NCI-H2196 treated with DMSO at 0.1 percent for 48 hours (cell line): ENCODE results near the gene ACTN1.
A peak's percentile ranks its signal among the peaks of the same experiment; 100 is the strongest.

ENCODE experiments used
- DNase-seq: peaks from one replicate; lab custom pipeline; 2025; ENCODE audit not compliant: unreplicated experiment; lab: John Stamatoyannopoulos, UW

Gene ACTN1

DNA sequence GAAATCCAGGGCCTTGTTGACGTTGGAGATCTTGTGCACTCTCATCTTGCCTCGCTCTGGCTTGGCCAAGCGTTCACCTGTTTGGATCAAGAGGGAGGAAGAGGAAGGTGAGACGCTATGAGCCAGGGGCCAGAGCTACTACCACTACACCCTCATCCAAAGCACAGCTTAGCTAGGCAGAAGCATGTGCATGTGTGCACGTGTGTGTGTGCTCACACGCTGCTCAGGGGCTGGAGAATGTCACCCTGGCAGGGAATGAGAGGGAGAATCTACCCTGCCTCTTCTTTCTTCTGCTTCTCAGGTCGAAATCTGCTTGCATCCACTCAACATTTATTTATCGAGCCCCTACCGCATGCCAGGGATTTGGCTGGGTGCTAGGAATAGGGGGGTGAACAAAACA is 58.1 kb downstream of the ACTN1 start:
- DNase-seq = no peak

DNA sequence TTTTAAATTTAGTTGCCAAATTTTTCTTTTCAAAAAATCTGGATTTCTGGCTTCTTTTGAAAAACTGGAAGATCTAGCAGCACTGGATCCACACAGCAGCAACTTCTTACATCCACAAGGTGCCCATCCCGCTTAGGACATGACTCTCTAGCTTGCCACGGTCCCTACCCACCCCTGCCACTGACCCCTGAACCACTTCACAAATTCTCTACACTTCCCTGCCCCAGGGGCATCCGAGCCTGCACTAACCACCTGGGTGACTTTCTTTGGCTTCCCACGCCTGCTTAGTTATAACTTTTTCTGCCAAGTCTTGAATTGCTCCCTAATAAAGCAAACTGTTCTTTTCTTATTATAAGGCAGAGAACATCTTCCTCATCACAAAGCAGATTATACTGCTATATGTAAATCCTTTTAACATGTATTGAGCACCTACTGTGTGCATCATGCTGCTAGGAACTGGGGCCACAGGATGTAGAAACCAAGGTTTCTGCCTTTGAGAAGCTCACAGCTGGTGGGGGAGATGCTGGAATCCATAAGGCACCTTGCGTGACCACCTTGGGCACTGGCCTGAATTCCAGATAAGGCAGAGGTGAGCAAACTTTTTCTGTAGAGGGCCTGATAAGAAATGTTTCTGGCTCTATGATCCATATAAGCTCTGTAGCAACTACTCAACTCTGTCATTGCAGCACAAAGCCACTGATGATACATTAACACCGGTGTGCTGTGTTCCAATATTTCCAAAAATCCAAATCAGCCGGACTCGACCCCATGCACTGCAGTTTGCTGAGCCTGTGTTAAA is 59.8 kb downstream of the ACTN1 start:
- no peak for DNase-seq

- no peak for DNase-seq
Measured at GRCh38 chr14:68918612-68919011, 60.5 kb downstream of the ACTN1 start.

GRCh38 chr14:68916358-68916941 is 62.7 kb downstream of the ACTN1 start:
- no peak for DNase-seq

GRCh38 chr14:68913516-68913915 is 65.6 kb downstream of the ACTN1 start:
- no peak for DNase-seq

GRCh38 chr14:68911594-68912227 is 67.4 kb downstream of the ACTN1 start:
- DNase-seq = peak; percentile 62

DNA sequence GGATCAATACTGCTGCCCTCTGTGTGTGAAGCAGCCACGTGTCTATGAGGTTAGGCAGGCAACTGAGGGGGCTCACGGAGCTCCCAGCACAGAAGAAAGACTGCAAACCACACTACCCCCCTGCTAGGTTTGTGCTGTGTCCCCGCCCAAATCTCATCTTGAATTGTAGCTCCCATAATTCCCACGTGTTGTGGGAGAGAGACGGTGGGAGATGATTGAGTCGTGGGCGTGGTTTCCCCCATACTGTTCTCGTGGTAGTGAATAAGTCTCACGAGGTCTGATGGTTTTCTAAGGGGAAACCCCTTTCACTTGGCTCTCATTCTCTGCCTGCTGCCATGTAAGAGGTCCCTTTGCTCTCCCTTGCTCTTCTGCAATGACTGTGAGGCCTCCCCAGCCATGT is 68.6 kb downstream of the ACTN1 start:
- no peak for DNase-seq

GRCh38 chr14:68908803-68909202 is 70.3 kb downstream of the ACTN1 start:
- no peak for DNase-seq

DNA sequence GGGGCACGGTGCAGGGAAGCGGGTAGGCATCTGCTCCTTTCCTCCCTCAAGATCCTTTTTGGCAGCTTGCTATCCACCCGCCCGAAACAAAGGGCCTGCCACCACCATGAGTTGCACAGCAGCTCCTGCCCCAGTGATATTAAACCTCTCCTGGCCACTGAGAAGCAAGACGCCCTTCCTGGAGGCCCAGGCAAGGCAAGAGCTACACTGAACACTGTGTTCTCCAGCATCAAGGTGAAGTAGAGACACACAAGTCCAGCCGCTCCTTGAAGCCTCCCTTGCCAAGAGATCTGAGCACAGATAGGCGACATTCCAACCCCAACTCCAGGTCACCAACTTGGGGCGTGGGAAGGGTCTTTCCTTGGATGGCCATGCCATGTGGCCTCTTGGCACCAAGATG is 70.9 kb downstream of the ACTN1 start:
- DNase-seq = no peak

DNA sequence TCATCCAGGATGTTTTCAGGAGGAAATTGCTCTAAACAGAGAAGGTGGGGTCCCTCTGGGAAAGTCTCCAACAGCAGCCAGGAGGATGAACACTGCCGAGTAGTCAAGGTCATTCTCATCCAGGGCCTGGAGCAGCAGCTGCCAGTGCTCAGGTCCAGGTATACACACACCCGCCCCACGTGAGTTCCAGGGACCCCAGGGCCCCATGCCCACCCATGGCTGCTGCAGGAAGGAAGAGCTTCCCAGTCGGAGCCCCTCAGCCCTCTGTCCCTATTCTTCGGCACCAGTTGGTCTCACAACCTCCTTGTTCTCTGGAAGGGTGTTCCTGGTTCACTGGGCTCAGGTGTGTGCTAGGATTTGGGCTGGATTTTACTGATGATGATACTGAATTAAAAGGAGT is 72.7 kb downstream of the ACTN1 start:
- DNase-seq = no peak

- DNase-seq = no peak
Measured at GRCh38 chr14:68905107-68905895, 73.8 kb downstream of the ACTN1 start.

DNA sequence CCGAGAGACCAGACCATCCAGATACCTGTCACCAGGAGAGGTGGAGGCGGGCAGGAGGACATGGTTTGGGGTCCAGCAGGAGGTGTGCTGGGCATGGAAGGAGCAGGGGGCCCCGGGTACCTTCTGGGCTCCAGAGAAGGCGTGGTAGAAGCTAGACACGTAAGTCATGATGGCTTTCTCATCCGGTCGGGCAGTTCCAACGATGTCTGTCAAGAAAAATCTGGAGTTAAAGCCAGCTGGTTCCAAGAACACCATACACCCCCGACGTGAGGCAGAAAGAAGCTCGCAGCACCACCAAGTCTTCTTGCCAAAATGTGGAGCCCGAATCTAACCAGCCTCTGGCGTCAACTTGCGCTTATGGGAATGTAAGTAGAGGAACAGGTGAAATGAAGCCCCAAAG is 76.7 kb downstream of the ACTN1 start:
- DNase-seq = no peak

GRCh38 chr14:68899033-68899603 is 80.0 kb downstream of the ACTN1 start:
- DNase-seq = no peak

DNA sequence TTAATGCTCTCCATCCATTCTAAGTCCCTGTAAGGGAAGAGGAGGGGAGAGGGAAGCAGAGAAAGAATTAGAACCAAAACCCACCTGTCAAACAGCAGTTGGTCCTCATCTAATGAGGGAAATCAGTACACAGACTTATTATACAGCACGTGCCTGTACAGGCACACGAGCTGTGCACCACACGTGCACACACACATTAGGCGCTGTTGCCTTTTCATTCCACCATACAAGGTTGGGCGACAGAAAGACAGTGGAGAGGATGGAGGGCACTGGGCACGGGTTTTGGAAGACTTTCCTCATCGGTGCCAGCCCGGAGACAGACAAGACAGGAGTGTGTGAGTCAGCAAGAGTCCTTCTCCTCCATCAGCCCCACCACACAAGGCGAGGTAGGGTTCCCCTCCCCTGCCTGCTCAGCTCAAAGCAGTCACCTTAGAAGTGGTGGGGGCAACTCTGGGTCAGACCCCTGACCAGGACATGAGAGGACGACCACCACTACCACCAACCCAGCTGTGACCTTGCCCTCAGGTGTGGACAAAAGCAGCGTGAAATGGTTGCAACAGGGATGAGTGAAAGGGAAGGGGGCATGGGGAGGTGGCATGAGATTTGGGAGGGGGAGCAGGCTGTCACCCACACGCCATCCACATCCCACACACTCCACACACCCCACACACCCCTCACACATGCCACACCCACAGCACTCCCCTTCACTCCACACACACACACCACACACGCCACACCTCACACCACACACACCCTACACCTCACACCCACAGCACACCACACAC is 80.7 kb downstream of the ACTN1 start:
- no peak for DNase-seq

GRCh38 chr14:68897559-68898155 is 81.4 kb downstream of the ACTN1 start:
- no peak for DNase-seq

DNA sequence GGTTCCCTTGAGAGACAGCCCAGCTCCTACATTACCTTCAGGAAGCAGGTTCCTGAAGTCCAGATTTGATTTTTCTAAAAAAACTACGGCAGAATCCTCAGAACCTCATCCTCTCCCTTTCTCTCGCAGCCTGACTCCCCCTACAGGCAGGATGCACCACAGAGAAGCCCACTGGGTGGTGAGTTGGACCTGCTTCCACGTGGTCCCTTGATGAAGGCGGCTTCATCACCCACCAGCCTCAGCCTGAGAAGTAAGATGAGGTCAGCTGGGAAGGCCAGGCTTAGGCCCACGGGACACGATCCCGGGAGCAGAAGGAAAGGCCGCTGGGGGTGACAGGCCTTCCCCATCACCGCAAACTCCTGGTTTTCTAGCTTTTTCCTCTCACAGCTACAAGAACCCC is 83.0 kb downstream of the ACTN1 start:
- DNase-seq = no peak

- DNase-seq = no peak
Measured at GRCh38 chr14:68894802-68895703, 84.0 kb downstream of the ACTN1 start.

DNA sequence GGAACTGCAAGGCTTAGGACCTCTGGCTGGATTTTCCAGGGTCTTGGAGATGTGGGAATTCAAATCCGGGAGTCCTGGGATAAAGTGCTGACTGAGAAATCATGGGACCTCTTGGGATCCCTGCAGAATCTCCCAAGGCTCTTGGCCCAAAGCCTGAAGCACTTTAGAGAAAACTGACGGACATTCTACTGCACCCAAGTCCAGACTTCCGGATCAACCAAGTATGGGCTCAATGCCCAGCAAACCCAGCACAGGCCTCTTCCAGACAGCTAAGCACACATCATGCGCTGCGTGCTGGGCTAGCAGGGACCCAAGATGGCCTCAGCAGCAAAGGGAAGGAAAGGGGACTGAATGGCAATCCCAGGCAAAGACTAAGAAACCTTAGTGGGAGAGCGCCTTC is 85.0 kb downstream of the ACTN1 start:
- DNase-seq = no peak

- no peak for DNase-seq
Measured at GRCh38 chr14:68893566-68893965, 85.5 kb downstream of the ACTN1 start.
